ENCODE measurements around the gene ALK.

ALK gene

GRCh38 chr2:29729932-29730331, 191.5 kb downstream of the ALK start:
- TF ChIP-seq TAF1 (IDR thresholded peaks at IDR 0.05; ENCODE audit: borderline replicate concordance, insufficient read depth, low read length) = no peak
- TF ChIP-seq FOXP2 (optimal IDR thresholded peaks at IDR 0.05; ENCODE audit: borderline replicate concordance, extremely low read depth, extremely low read length, insufficient read depth) = no peak
- TF ChIP-seq SIN3A (IDR thresholded peaks at IDR 0.05; ENCODE audit: borderline replicate concordance, insufficient read depth, low read length) = no peak
- no peak for TF ChIP-seq REST (IDR thresholded peaks at IDR 0.05; ENCODE audit: insufficient read depth in 1 of 2, low read depth in 2 of 2, low read length in 2 of 2)
- TF ChIP-seq POLR2AphosphoS5 (IDR thresholded peaks at IDR 0.05; ENCODE audit: low read depth, low read length) = no peak

GRCh38 chr2:29729401-29729800, 192.0 kb downstream of the ALK start:
- TF ChIP-seq SIN3A (IDR thresholded peaks at IDR 0.05; ENCODE audit: borderline replicate concordance, insufficient read depth, low read length) (no peak), POLR2AphosphoS5 (IDR thresholded peaks at IDR 0.05; ENCODE audit: low read depth, low read length) (no peak), FOXP2 (optimal IDR thresholded peaks at IDR 0.05; ENCODE audit: borderline replicate concordance, extremely low read depth, extremely low read length, insufficient read depth) (no peak), TAF1 (IDR thresholded peaks at IDR 0.05; ENCODE audit: borderline replicate concordance, insufficient read depth, low read length) (no peak), REST (IDR thresholded peaks at IDR 0.05; ENCODE audit: insufficient read depth in 1 of 2, low read depth in 2 of 2, low read length in 2 of 2) (no peak)

- TF ChIP-seq REST (IDR thresholded peaks at IDR 0.05; ENCODE audit: insufficient read depth in 1 of 2, low read depth in 2 of 2, low read length in 2 of 2) (no peak), TAF1 (IDR thresholded peaks at IDR 0.05; ENCODE audit: borderline replicate concordance, insufficient read depth, low read length) (no peak), FOXP2 (optimal IDR thresholded peaks at IDR 0.05; ENCODE audit: borderline replicate concordance, extremely low read depth, extremely low read length, insufficient read depth) (no peak), POLR2AphosphoS5 (IDR thresholded peaks at IDR 0.05; ENCODE audit: low read depth, low read length) (no peak), SIN3A (IDR thresholded peaks at IDR 0.05; ENCODE audit: borderline replicate concordance, insufficient read depth, low read length) (no peak)
These were observed 194.4 kb downstream of the ALK start for GRCh38 chr2:29726976-29727375.

- TF ChIP-seq TAF1 (IDR thresholded peaks at IDR 0.05; ENCODE audit: borderline replicate concordance, insufficient read depth, low read length) = no peak
These were observed 195.8 kb downstream of the ALK start for GRCh38 chr2:29725610-29726009.

GRCh38 chr2:29724282-29724681, 197.1 kb downstream of the ALK start:
- TF ChIP-seq FOXP2 (optimal IDR thresholded peaks at IDR 0.05; ENCODE audit: borderline replicate concordance, extremely low read depth, extremely low read length, insufficient read depth) (no peak), SIN3A (IDR thresholded peaks at IDR 0.05; ENCODE audit: borderline replicate concordance, insufficient read depth, low read length) (no peak), REST (IDR thresholded peaks at IDR 0.05; ENCODE audit: insufficient read depth in 1 of 2, low read depth in 2 of 2, low read length in 2 of 2) (no peak), TAF1 (IDR thresholded peaks at IDR 0.05; ENCODE audit: borderline replicate concordance, insufficient read depth, low read length) (no peak), POLR2AphosphoS5 (IDR thresholded peaks at IDR 0.05; ENCODE audit: low read depth, low read length) (no peak)
